Nephron progenitor cell (in vitro differentiated cells): Measurements from ENCODE around the gene WDR3.
A peak's percentile ranks its signal among the peaks of the same experiment; 100 is the strongest.

Experiments
- DNase-seq: peaks from one replicate; pipeline ENCODE4 v3.0.0; 2021
- H3K27ac Mint-ChIP-seq: 2 replicates; pipeline ENCODE4 v1.8.0; 2021; ENCODE audit warnings: mild to moderate bottlenecking, moderate library complexity, mixed read lengths
- H3K27me3 Mint-ChIP-seq: 2 replicates; pipeline ENCODE4 v1.8.0; 2021; ENCODE audit warnings: mild to moderate bottlenecking, low read depth, mixed read lengths; ENCODE audit not compliant: poor library complexity
- H3K36me3 Mint-ChIP-seq: 2 replicates; pipeline ENCODE4 v1.8.0; 2021; ENCODE audit warnings: low read depth, mixed read lengths
- H3K4me1 Mint-ChIP-seq: 2 replicates; pipeline ENCODE4 v1.8.0; 2021; ENCODE audit warnings: mixed read lengths
- H3K4me3 Mint-ChIP-seq: 2 replicates; pipeline ENCODE4 v1.8.0; 2021; ENCODE audit warnings: mild to moderate bottlenecking, moderate library complexity, mixed read lengths
- H3K9me3 Mint-ChIP-seq: 2 replicates; pipeline ENCODE4 v1.8.0; 2021; ENCODE audit warnings: mild to moderate bottlenecking, moderate library complexity, mixed read lengths
- TF ChIP-seq, protein P1 (sequence below): fragments of 200-600 bp; sonication (generic); IDR thresholded peaks from 2 replicates; pipeline ENCODE4 v1.5.0; 2021; ENCODE audit warnings: antibody characterized with exemption

WDR3 gene

GRCh38 chr1:117970252-117970651 is 40.7 kb downstream of the WDR3 start:
- peaks cover 42% of the 10 kb centered on the region for H3K4me1 Mint-ChIP-seq
- H3K9me3 Mint-ChIP-seq: no peaks in the 10 kb centered on the region
- no peaks in the 10 kb centered on the region for H3K27me3 Mint-ChIP-seq
- DNase-seq: peak; percentile 35
- H3K36me3 Mint-ChIP-seq: no peaks in the 10 kb centered on the region
- peak overlapping the region; percentile 82 for H3K27ac Mint-ChIP-seq
- H3K4me3 Mint-ChIP-seq: no peak overlapping the region
- TF ChIP-seq, protein P1, sequence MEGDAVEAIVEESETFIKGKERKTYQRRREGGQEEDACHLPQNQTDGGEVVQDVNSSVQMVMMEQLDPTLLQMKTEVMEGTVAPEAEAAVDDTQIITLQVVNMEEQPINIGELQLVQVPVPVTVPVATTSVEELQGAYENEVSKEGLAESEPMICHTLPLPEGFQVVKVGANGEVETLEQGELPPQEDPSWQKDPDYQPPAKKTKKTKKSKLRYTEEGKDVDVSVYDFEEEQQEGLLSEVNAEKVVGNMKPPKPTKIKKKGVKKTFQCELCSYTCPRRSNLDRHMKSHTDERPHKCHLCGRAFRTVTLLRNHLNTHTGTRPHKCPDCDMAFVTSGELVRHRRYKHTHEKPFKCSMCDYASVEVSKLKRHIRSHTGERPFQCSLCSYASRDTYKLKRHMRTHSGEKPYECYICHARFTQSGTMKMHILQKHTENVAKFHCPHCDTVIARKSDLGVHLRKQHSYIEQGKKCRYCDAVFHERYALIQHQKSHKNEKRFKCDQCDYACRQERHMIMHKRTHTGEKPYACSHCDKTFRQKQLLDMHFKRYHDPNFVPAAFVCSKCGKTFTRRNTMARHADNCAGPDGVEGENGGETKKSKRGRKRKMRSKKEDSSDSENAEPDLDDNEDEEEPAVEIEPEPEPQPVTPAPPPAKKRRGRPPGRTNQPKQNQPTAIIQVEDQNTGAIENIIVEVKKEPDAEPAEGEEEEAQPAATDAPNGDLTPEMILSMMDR: no peak

GRCh38 chr1:117971777-117972176 is 42.2 kb downstream of the WDR3 start:
- H3K4me3 Mint-ChIP-seq: no peak overlapping the region
- no peaks in the 10 kb centered on the region for H3K9me3 Mint-ChIP-seq
- peaks cover 42% of the 10 kb centered on the region for H3K4me1 Mint-ChIP-seq
- no peak overlapping the region for H3K27ac Mint-ChIP-seq
- TF ChIP-seq, protein P1: no peak
- no peaks in the 10 kb centered on the region for H3K36me3 Mint-ChIP-seq
- no peaks in the 10 kb centered on the region for H3K27me3 Mint-ChIP-seq
- no peak for DNase-seq

- no peaks in the 10 kb centered on the region for H3K36me3 Mint-ChIP-seq
Measured at GRCh38 chr1:117976381-117976780, 46.8 kb downstream of the WDR3 start.

GRCh38 chr1:117981455-117982192 is 52.1 kb downstream of the WDR3 start:
- H3K36me3 Mint-ChIP-seq: peaks cover 5% of the 10 kb centered on the region
- peaks cover 5% of the 10 kb centered on the region for H3K27me3 Mint-ChIP-seq
- H3K4me3 Mint-ChIP-seq: no peak overlapping the region
- no peak for DNase-seq
- H3K4me1 Mint-ChIP-seq: no peaks in the 10 kb centered on the region
- H3K9me3 Mint-ChIP-seq: no peaks in the 10 kb centered on the region
- no peak overlapping the region for H3K27ac Mint-ChIP-seq
- TF ChIP-seq, protein P1: no peak

More at GRCh38 chr1:117976381-117976780, 46.8 kb downstream of the WDR3 start:
- H3K27ac Mint-ChIP-seq: peak overlapping the region; percentile 43
- no peak overlapping the region for H3K4me3 Mint-ChIP-seq
- H3K9me3 Mint-ChIP-seq: no peaks in the 10 kb centered on the region
- no peaks in the 10 kb centered on the region for H3K27me3 Mint-ChIP-seq
- peaks cover 4% of the 10 kb centered on the region for H3K4me1 Mint-ChIP-seq
- no peak for DNase-seq
- TF ChIP-seq, protein P1: no peak

GRCh38 chr1:117985239-117985638 is 55.7 kb downstream of the WDR3 start:
- Mint-ChIP-seq H3K36me3 (peaks cover 5% of the 10 kb centered on the region), H3K9me3 (no peaks in the 10 kb centered on the region), H3K27me3 (peaks cover 5% of the 10 kb centered on the region), H3K27ac (no peak overlapping the region), H3K4me3 (no peak overlapping the region), H3K4me1 (peaks cover 8% of the 10 kb centered on the region)
- TF ChIP-seq, protein P1: no peak
- no peak for DNase-seq

DNA sequence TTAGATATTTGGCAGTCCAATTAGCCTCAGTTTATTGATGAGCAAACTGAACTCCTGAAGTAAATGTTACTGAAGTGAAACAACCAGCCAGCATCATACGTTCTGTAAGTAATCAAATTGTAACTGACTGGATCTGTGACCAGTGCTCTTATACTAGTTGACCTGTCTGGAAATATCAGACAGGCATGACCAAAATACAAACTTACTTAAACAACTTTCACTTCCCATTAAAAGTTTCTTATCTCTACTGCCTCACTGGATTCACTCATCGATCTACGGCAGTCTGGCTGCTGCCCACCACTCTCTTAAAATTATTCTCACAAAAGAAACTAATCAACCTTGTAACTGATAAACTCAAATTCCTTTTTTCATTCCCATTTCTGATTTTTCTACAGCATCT is 56.4 kb downstream of the WDR3 start:
- Mint-ChIP-seq H3K36me3 (peaks cover 5% of the 10 kb centered on the region), H3K27ac (no peak overlapping the region), H3K9me3 (no peaks in the 10 kb centered on the region), H3K4me1 (peaks cover 8% of the 10 kb centered on the region), H3K27me3 (peaks cover 5% of the 10 kb centered on the region), H3K4me3 (no peak overlapping the region)
- DNase-seq: no peak
- TF ChIP-seq, protein P1: no peak
